Measurements from ENCODE around the gene TMPRSS6. TPM values are rescaled to one million over a fixed set of nuclear protein-coding genes. Genes with fewer than 3 reads are reported as not detected.
A peak's percentile ranks its signal among the peaks of the same experiment; 100 is the strongest.

The TMPRSS6 gene
- total and polyA plus RNA-seq, 2 of the 13 experiments (the other 11 are each of a cell fraction or from before 2014, with no cell fraction given) = 4.2 to 4.8 TPM

- TF ChIP-seq ZNF503 (CRISPR knock-in tag; IDR thresholded peaks at IDR 0.05) = peak; percentile 98
- TF ChIP-seq MIER3 (CRISPR knock-in tag; IDR thresholded peaks at IDR 0.05; ENCODE audit: borderline replicate concordance) = peak; percentile 99
- no peak for TF ChIP-seq SMAD9 (CRISPR knock-in tag; IDR thresholded peaks at IDR 0.05)
- no peak for TF ChIP-seq IKZF1 (IDR thresholded peaks at IDR 0.05)
- peak; percentile 42; the same call in 1 of the 2 replicates for TF ChIP-seq TCF7L2 (IDR thresholded peaks at IDR 0.05; ENCODE audit: low read depth, low read length)
- TF ChIP-seq SP5 (CRISPR knock-in tag; IDR thresholded peaks at IDR 0.05; ENCODE audit: borderline replicate concordance, low read depth) = peak; percentile 96
- TF ChIP-seq ZSCAN29 (CRISPR knock-in tag; conservative IDR thresholded peaks at IDR 0.05) = no peak; the same call in 1 of the 2 replicates
- peak; percentile 83; the same call in 1 of the 2 replicates for TF ChIP-seq STAT6 (CRISPR knock-in tag; IDR thresholded peaks at IDR 0.05; ENCODE audit: borderline replicate concordance)
- TF ChIP-seq HNF1A (IDR thresholded peaks at IDR 0.05; ENCODE audit: low read depth) = peak; percentile 92
- TF ChIP-seq HNF1A (CRISPR knock-in tag; IDR thresholded peaks at IDR 0.05; ENCODE audit: borderline replicate concordance) = peak; percentile 98
- peak; percentile 78 for TF ChIP-seq ZBTB39 (CRISPR knock-in tag; IDR thresholded peaks at IDR 0.05)
- no peak for TF ChIP-seq TCF12 (IDR thresholded peaks at IDR 0.05)
- peak; percentile 98 for TF ChIP-seq TCF12 (CRISPR knock-in tag; IDR thresholded peaks at IDR 0.05)
- peak; percentile 87 to 91 for TF ChIP-seq POLR2A (IDR thresholded peaks at IDR 0.05; ENCODE audit: insufficient read depth in 1 of 2, low read depth in 2 of 2, low read length in 2 of 2)
- no peak for TF ChIP-seq ZNF280B (CRISPR knock-in tag; IDR thresholded peaks at IDR 0.05; ENCODE audit: borderline replicate concordance)
Measured at GRCh38 chr22:37032535-37033460, 76.7 kb downstream of the TMPRSS6 start (continued).
